HepG2 (cell line): Measurements from ENCODE around the gene SDHAF1. TPM values are rescaled to one million over a fixed set of nuclear protein-coding genes. Genes with fewer than 3 reads are reported as not detected.
A peak's percentile ranks its signal among the peaks of the same experiment; 100 is the strongest.

ENCODE experiments used
- BRCA1 ChIP-seq: sonication (generic); formaldehyde crosslinking; IDR thresholded peaks from 2 replicates; pipeline ENCODE4 v1.4.0; 2020; ENCODE audit warnings: missing genetic modification reagents
- CREB3 ChIP-seq: sonication (generic); formaldehyde crosslinking; IDR thresholded peaks from 2 replicates; pipeline ENCODE4 v1.5.0; 2020; ENCODE audit warnings: missing genetic modification reagents
- GATAD2A ChIP-seq: IDR thresholded peaks from 2 replicates; pipeline ENCODE4 v1.6.1; 2016
- IKZF4 ChIP-seq: sonication (generic); formaldehyde crosslinking; IDR thresholded peaks from 2 replicates; pipeline ENCODE4 v1.5.1; 2020; ENCODE audit warnings: borderline replicate concordance, mild to moderate bottlenecking, low read depth, missing genetic modification reagents; ENCODE audit errors: not compliant biosample characterization
- KMT2A ChIP-seq: sonication (generic); formaldehyde crosslinking; IDR thresholded peaks from 2 replicates; pipeline ENCODE4 v1.4.0; 2020; ENCODE audit warnings: missing genetic modification reagents
- MLLT10 ChIP-seq: sonication (generic); formaldehyde crosslinking; IDR thresholded peaks from 2 replicates; pipeline ENCODE4 v1.4.0; 2020; ENCODE audit warnings: missing genetic modification reagents
- MTA1 ChIP-seq: sonication (generic); formaldehyde crosslinking; IDR thresholded peaks from 2 replicates; pipeline ENCODE4 v1.4.0; 2020; ENCODE audit warnings: missing genetic modification reagents, mild to moderate bottlenecking, borderline replicate concordance
- RXRA ChIP-seq: sonication (generic); formaldehyde crosslinking; IDR thresholded peaks from 2 replicates; pipeline ENCODE4 v1.5.1; 2020; ENCODE audit warnings: missing genetic modification reagents
- SAP130 ChIP-seq: IDR thresholded peaks from 2 replicates; pipeline ENCODE4 v1.6.1; 2016; ENCODE audit warnings: low read depth
- TFE3 ChIP-seq: IDR thresholded peaks from 2 replicates; pipeline ENCODE4 v1.6.1; 2016
- ZSCAN30 ChIP-seq: sonication (generic); formaldehyde crosslinking; IDR thresholded peaks from 2 replicates; pipeline ENCODE4 v1.5.0; 2020; ENCODE audit warnings: mild to moderate bottlenecking, missing genetic modification reagents
- ZSCAN9 ChIP-seq: IDR thresholded peaks from 2 replicates; pipeline ENCODE4 v1.6.1; 2016; ENCODE audit warnings: borderline replicate concordance
- polyA plus RNA-seq, 8 experiments: library from polyadenylated mRNA; depleted of rRNA in 3 of 8; stranded (reverse) in 7 of 8; unstranded in 1 of 8; fragments of >200 nt; fragmentation: Illumina TruSeq in 4 of 8; extraction: Trizol in 4 of 8; gene quantifications; 2 replicates each; pipeline versions ENCODE4 v1.2.1 to v1.2.3, GENCODE V29; 2011 to 2016; ENCODE audit warnings: low read depth in 4 of 8, missing spikeins in 1 of 8, mixed read lengths in 1 of 8; ENCODE audit not compliant: insufficient read depth in 1 of 8
- total RNA-seq, 5 experiments: library from RNA; depleted of rRNA; stranded (reverse); fragments of >200 nt; fragmentation: Illumina TruSeq; extraction: Trizol; gene quantifications; 2 replicates each; pipeline ENCODE4 v1.2.3, GENCODE V29; 2016; ENCODE audit warnings: low read depth in 1 of 5
- TF ChIP-seq, protein P1 (sequence below): sonication (generic); formaldehyde crosslinking; IDR thresholded peaks from 2 replicates; pipeline ENCODE4 v1.4.0; 2020; ENCODE audit warnings: missing genetic modification reagents
- TF ChIP-seq, protein P2 (sequence below): IDR thresholded peaks from 2 replicates; pipeline ENCODE4 v1.4.0; 2020; ENCODE audit warnings: mild to moderate bottlenecking, missing genetic modification reagents
- TF ChIP-seq, protein P3 (sequence below): sonication (generic); formaldehyde crosslinking; IDR thresholded peaks from 2 replicates; pipeline ENCODE4 v1.4.0; 2020; ENCODE audit warnings: low read depth, mild to moderate bottlenecking, missing genetic modification reagents
- TF ChIP-seq, protein P4 (sequence below): sonication (generic); formaldehyde crosslinking; IDR thresholded peaks from 2 replicates; pipeline ENCODE4 v1.5.0; 2020; ENCODE audit warnings: missing genetic modification reagents

Gene SDHAF1
- total and polyA plus RNA-seq, 2 of the 13 experiments (the other 11 are each of a cell fraction or from before 2014, with no cell fraction given): 17.8 to 22.8 TPM

DNA sequence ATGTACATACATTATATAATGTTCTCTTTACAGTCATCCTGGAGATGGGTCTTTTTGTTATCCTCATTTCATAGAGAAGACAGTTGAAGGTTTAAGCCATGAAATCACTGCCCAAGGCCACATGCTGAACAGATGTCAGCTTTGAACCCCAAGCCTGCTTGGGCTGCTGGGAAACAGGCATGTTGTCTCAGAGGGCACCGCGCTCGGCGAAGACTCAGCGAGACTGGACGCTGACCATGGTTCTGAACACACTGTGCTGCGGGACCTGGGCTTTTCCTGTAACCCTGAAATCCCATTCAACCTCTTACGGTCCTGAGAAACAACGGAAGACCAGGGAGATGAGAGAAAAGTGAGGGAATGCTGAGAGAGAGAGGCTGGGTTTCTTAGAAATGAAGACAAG, 31.5 kb upstream of the SDHAF1 start (continued):
- TF ChIP-seq, protein P1, sequence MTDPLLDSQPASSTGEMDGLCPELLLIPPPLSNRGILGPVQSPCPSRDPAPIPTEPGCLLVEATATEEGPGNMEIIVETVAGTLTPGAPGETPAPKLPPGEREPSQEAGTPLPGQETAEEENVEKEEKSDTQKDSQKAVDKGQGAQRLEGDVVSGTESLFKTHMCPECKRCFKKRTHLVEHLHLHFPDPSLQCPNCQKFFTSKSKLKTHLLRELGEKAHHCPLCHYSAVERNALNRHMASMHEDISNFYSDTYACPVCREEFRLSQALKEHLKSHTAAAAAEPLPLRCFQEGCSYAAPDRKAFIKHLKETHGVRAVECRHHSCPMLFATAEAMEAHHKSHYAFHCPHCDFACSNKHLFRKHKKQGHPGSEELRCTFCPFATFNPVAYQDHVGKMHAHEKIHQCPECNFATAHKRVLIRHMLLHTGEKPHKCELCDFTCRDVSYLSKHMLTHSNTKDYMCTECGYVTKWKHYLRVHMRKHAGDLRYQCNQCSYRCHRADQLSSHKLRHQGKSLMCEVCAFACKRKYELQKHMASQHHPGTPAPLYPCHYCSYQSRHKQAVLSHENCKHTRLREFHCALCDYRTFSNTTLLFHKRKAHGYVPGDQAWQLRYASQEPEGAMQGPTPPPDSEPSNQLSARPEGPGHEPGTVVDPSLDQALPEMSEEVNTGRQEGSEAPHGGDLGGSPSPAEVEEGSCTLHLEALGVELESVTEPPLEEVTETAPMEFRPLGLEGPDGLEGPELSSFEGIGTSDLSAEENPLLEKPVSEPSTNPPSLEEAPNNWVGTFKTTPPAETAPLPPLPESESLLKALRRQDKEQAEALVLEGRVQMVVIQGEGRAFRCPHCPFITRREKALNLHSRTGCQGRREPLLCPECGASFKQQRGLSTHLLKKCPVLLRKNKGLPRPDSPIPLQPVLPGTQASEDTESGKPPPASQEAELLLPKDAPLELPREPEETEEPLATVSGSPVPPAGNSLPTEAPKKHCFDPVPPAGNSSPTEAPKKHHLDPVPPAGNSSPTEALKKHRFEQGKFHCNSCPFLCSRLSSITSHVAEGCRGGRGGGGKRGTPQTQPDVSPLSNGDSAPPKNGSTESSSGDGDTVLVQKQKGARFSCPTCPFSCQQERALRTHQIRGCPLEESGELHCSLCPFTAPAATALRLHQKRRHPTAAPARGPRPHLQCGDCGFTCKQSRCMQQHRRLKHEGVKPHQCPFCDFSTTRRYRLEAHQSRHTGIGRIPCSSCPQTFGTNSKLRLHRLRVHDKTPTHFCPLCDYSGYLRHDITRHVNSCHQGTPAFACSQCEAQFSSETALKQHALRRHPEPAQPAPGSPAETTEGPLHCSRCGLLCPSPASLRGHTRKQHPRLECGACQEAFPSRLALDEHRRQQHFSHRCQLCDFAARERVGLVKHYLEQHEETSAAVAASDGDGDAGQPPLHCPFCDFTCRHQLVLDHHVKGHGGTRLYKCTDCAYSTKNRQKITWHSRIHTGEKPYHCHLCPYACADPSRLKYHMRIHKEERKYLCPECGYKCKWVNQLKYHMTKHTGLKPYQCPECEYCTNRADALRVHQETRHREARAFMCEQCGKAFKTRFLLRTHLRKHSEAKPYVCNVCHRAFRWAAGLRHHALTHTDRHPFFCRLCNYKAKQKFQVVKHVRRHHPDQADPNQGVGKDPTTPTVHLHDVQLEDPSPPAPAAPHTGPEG (CRISPR knock-in tag): peak; percentile 59; the same call in 1 of the 2 replicates
- TF ChIP-seq SAP130 (CRISPR knock-in tag) (peak; percentile 86), BRCA1 (CRISPR knock-in tag) (peak; percentile 93), KMT2A (CRISPR knock-in tag) (no peak), GATAD2A (CRISPR knock-in tag) (peak; percentile 54; the same call in 1 of the 2 replicates), CREB3 (CRISPR knock-in tag) (peak; percentile 88), TFE3 (CRISPR knock-in tag) (peak; percentile 83), IKZF4 (CRISPR knock-in tag) (peak; percentile 81), MLLT10 (no peak), RXRA (CRISPR knock-in tag) (no peak), MTA1 (no peak), ZSCAN30 (CRISPR knock-in tag) (no peak), ZSCAN9 (CRISPR knock-in tag) (peak; percentile 98)
- TF ChIP-seq, protein P2, sequence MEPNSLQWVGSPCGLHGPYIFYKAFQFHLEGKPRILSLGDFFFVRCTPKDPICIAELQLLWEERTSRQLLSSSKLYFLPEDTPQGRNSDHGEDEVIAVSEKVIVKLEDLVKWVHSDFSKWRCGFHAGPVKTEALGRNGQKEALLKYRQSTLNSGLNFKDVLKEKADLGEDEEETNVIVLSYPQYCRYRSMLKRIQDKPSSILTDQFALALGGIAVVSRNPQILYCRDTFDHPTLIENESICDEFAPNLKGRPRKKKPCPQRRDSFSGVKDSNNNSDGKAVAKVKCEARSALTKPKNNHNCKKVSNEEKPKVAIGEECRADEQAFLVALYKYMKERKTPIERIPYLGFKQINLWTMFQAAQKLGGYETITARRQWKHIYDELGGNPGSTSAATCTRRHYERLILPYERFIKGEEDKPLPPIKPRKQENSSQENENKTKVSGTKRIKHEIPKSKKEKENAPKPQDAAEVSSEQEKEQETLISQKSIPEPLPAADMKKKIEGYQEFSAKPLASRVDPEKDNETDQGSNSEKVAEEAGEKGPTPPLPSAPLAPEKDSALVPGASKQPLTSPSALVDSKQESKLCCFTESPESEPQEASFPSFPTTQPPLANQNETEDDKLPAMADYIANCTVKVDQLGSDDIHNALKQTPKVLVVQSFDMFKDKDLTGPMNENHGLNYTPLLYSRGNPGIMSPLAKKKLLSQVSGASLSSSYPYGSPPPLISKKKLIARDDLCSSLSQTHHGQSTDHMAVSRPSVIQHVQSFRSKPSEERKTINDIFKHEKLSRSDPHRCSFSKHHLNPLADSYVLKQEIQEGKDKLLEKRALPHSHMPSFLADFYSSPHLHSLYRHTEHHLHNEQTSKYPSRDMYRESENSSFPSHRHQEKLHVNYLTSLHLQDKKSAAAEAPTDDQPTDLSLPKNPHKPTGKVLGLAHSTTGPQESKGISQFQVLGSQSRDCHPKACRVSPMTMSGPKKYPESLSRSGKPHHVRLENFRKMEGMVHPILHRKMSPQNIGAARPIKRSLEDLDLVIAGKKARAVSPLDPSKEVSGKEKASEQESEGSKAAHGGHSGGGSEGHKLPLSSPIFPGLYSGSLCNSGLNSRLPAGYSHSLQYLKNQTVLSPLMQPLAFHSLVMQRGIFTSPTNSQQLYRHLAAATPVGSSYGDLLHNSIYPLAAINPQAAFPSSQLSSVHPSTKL: peak; percentile 57; the same call in 1 of the 2 replicates
- TF ChIP-seq, protein P3, sequence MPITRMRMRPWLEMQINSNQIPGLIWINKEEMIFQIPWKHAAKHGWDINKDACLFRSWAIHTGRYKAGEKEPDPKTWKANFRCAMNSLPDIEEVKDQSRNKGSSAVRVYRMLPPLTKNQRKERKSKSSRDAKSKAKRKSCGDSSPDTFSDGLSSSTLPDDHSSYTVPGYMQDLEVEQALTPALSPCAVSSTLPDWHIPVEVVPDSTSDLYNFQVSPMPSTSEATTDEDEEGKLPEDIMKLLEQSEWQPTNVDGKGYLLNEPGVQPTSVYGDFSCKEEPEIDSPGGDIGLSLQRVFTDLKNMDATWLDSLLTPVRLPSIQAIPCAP (CRISPR knock-in tag): no peak
- TF ChIP-seq, protein P4, sequence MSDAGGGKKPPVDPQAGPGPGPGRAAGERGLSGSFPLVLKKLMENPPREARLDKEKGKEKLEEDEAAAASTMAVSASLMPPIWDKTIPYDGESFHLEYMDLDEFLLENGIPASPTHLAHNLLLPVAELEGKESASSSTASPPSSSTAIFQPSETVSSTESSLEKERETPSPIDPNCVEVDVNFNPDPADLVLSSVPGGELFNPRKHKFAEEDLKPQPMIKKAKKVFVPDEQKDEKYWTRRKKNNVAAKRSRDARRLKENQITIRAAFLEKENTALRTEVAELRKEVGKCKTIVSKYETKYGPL (CRISPR knock-in tag): peak; percentile 85
